AG04449 (cell line): Measurements from ENCODE around the gene OTOG.

Source experiments
- CTCF ChIA-PET: fragments of 350-600 bp; formaldehyde crosslinking; extraction: SDS; loops from one replicate; lab custom pipeline; 2021; ENCODE audit warnings: antibody characterized with exemption; lab: Yijun Ruan, JAX
- POLR2A ChIA-PET: fragments of 400-600, 350-600 bp; formaldehyde crosslinking; extraction: SDS; loops from one replicate; lab custom pipeline; 2020; ENCODE audit warnings: antibody characterized with exemption, inconsistent platforms; lab: Yijun Ruan, JAX
- DNase-seq: peaks from one replicate; pipeline ENCODE4 v3.0.0-alpha.2; 2010; ENCODE audit warnings: low read depth, low spot score
- H3K4me3 ChIP-seq: 2 replicates; pipeline ENCODE4 v1.5.1; 2011; ENCODE audit warnings: low read depth, mild to moderate bottlenecking, control low read depth, low read length
- TF ChIP-seq, protein P1 (sequence below): IDR thresholded peaks from one replicate; pipeline ENCODE4 v1.5.1; 2011; ENCODE audit warnings: mild to moderate bottlenecking, moderate library complexity, low read length, control low read depth, inconsistent platforms; ENCODE audit not compliant: insufficient read depth; ENCODE audit errors: missing control alignments

The OTOG gene

DNA sequence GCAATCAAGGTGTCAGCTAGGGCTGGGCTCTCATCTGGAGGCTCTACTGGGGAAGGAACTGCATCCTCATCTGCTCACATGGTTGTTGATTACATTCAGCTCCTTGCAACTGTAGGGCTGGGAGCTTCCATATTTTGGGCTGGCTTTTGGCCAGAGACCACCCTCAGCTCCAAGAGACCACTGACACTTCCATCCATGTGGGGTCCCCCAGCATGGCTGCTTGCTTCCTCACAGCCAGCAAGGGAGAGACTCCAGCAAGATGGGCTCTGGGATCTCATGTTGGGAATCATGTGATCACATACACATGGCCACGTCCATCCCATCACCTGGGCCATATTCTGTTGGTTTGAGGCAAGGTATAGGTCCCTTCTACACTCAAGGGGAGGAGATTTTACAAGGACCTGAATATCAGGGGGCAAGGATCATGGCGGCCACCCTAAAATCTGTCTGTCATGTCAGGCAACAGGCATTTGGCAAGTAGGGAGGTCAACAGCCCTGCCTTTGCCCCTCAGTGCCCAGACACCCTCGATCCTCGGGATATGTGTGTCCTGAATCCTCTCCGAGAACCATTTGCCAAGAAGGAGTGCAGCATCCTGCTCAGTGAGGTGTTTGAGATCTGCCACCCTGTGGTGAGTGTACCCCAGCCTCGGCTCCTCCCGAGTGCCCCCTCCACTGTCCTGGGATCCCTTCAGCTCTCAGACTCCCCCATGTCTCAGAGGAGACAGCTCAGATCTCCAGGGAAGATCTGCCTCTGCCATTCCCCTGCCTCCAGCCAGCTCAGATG, 48.7 kb downstream of the OTOG start:
- ChIA-PET POLR2A (no interaction called here), CTCF (interaction anchor here (0.7 to 4.2 kb wide), 4 partner anchors 130 to 383 kb away, joined by 3 to 62 read pairs (median 3); no protein-coding TSS in a partner anchor)
- H3K4me3 ChIP-seq, result no peak overlapping the region
- TF ChIP-seq, protein P1, sequence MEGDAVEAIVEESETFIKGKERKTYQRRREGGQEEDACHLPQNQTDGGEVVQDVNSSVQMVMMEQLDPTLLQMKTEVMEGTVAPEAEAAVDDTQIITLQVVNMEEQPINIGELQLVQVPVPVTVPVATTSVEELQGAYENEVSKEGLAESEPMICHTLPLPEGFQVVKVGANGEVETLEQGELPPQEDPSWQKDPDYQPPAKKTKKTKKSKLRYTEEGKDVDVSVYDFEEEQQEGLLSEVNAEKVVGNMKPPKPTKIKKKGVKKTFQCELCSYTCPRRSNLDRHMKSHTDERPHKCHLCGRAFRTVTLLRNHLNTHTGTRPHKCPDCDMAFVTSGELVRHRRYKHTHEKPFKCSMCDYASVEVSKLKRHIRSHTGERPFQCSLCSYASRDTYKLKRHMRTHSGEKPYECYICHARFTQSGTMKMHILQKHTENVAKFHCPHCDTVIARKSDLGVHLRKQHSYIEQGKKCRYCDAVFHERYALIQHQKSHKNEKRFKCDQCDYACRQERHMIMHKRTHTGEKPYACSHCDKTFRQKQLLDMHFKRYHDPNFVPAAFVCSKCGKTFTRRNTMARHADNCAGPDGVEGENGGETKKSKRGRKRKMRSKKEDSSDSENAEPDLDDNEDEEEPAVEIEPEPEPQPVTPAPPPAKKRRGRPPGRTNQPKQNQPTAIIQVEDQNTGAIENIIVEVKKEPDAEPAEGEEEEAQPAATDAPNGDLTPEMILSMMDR, result no peak
- DNase-seq, result no peak

DNA sequence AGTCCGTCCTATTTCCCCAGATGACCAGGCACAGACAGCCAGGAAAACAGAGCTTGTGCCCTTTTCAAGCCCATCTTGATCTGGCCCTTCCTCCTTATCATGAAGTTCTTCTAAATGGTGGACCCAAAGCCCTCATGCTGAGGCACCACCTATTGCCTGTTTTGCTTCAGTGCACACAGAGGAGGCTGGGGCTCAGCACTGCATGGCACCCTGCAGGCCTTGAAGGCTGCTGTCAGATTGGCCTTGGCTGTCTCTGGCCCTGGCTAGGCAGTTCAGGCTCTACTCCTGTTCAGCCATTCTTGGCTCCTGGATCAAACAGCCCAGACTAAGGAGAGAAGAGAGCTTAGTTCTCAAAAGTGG, 49.2 kb downstream of the OTOG start:
- POLR2A ChIA-PET, result no interaction called here

DNA sequence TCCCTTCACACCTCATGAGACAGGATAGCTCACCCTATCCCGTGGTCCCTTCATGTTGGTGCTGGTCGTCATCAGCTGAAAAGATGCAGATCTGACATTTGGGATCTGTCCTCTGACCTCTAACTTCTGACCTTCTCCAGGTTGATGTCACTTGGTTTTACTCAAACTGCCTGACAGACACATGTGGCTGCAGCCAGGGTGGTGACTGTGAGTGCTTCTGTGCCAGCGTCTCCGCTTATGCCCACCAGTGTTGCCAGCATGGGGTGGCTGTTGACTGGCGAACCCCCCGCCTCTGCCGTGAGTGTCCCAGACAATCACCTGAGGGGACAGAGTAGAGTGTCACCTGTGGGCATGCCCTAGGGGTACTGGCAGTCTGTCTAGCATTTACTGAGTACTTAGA, 49.7 kb downstream of the OTOG start:
- H3K4me3 ChIP-seq, result no peak overlapping the region
- ChIA-PET CTCF (interaction anchor here (0.9 to 4.2 kb wide), 5 partner anchors 34 to 384 kb away, joined by 3 to 62 read pairs (median 3); no protein-coding TSS in a partner anchor), POLR2A (no interaction called here)
- no peak for DNase-seq
- TF ChIP-seq, protein P1, result no peak

More for the DNA sequence above, 49.2 kb downstream of the OTOG start:
- H3K4me3 ChIP-seq, result no peak overlapping the region
- TF ChIP-seq, protein P1, result no peak
- no peak for DNase-seq
- CTCF ChIA-PET, result interaction anchor here (0.7 to 4.2 kb wide), 4 partner anchors 125 to 379 kb away, joined by 3 to 62 read pairs (median 3); no protein-coding TSS in a partner anchor

DNA sequence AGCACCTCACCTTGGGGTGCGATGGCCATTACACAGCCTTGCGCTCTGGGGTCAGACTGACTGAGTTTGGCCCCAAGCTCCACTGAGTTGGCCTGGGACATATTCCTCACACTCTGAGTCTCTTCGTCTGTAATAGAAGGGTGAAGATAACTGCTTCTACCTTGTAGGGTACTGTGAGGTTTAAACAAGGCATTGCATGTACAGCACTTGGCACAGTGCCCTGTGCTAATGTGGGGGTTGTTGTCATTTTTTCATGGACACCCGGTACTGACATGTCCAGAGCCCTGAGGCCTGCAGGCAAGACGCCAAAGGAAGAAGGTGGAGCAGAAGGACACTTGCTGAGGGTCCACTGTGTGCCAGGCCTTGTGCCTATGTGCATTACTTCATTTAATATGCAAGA, 50.7 kb downstream of the OTOG start:
- TF ChIP-seq, protein P1, result no peak
- CTCF ChIA-PET, result interaction anchor here (0.9 to 4.2 kb wide), 5 partner anchors 19 to 383 kb away, joined by 3 to 62 read pairs (median 4); no protein-coding TSS in a partner anchor
- no peak overlapping the region for H3K4me3 ChIP-seq
- POLR2A ChIA-PET, result no interaction called here
- DNase-seq, result no peak

DNA sequence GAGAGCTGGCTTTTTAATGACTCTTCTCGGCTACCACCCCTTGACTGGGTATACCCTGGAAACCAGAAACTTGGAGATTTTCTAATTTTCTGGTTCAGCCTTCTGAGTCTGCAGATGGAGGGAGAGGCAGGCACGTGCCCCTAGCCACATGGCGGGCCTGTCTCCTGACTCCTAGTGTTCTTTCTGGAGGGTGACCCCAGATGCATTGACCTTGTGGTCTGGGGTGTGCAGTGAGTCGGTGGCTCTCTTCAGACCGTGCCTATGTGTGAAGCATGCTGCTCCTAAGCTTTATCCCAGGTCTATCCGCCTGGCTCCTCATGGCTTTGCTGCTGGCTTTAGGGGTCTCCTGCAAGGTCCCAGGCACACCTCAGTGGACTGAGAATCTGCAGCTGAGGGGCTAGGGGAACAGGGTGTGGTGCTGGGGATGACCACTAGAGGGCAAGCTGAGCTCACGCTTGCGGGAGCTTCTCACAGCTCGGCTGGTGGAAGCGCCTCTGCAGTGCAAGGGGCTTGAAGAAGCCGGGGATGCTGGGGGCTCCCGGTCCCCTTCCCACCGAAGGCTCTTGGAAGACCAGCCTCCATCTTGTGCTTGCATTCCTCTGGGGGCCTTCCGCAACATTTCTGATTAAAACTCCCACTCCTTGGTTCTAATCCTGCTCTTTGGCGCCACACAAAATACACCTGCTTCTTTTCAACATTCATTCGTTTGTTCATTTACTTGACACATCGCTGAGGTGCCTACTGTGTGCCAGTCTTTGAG, 51.8 kb downstream of the OTOG start:
- CTCF ChIA-PET, result interaction anchor here (0.7 to 4.2 kb wide), 22 partner anchors 10 to 508 kb away, joined by 3 to 62 read pairs (median 4); partner anchors contain the start of gene KCNC1
- TF ChIP-seq, protein P1, result peak; percentile 97
- H3K4me3 ChIP-seq, result no peak overlapping the region
- peak; percentile 3 for DNase-seq
- POLR2A ChIA-PET, result no interaction called here

DNA sequence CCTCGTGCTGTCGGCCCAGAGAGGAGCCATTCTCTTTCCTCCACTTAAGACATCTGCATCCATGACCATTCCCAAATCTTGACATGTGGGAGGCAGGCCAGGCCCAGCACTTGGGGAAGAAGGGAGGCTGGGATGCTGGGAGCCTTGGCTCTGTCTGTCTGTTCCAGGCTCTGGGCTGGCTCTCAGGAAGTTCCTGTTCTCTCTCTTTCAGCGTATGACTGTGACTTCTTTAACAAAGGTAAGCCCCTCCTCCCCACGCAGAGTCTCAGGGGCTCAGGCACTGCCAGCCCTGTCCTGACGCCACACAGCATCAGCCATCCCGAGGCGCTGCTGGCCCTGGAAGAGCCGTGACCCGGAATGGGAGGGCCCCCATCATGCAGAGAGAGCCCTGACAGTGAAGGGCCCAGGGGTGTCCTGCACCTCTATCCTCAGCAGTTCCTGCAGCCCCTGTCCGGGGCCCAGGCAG, 52.4 kb downstream of the OTOG start:
- ChIA-PET CTCF (interaction anchor here (0.7 to 4.2 kb wide), 19 partner anchors 12 to 507 kb away, joined by 3 to 62 read pairs (median 5); partner anchors contain the start of gene KCNC1), POLR2A (no interaction called here)
- TF ChIP-seq, protein P1, result no peak
- DNase-seq, result no peak
- H3K4me3 ChIP-seq, result no peak overlapping the region
